ENCODE data around the gene EZR. TPM values are rescaled to one million over a fixed set of nuclear protein-coding genes. Genes with fewer than 3 reads are reported as not detected.

Gene EZR
- total and polyA plus RNA-seq, 9 of the 15 experiments (the other 6 are each of a cell fraction or from before 2014, with no cell fraction given): 36.5 to 162 (median 104) TPM

DNA sequence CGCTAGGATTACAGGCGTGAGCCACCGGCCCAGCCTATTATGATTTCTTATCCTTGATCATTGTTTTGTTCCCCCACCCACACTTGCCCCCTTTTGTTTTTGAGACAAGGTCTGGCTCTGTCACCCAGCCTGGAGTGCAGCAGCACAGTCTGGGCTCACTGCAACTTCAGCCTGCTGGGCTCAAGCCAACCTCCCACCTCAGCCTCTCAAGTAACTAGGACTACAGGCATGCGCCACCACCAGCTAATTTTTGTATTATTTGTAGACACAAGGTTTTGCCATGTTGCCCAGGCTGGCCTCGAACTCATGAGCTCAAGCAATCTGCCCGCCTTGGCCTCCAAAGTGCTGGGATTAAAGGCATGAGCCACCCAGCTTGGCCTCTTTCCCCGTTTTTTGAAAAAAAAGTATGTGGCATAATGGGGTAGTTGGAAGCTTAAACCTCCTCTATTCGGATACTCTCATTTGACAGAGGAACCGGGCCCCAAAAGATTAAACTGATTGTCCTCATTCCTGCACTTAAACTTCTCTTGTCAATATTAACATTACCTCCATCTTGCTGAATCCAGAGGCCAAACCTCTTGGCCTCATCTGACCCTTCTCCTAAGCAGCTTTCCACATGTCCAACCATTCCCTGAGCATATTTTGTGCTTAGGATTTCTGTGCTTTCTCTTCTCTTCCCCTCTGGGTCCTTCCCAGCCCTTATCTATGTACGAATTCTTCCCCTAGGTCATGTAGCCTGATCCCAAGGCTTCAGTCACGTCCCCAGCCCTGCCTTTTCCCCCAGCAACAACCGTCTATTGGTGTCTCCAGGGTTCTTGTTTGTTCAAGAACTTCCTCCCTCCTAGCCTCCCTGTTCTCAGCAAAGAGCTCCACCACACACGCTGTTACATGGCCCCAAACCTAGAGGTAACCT, 6.1 kb upstream of the EZR start (continued):
- TF ChIP-seq, protein P1, sequence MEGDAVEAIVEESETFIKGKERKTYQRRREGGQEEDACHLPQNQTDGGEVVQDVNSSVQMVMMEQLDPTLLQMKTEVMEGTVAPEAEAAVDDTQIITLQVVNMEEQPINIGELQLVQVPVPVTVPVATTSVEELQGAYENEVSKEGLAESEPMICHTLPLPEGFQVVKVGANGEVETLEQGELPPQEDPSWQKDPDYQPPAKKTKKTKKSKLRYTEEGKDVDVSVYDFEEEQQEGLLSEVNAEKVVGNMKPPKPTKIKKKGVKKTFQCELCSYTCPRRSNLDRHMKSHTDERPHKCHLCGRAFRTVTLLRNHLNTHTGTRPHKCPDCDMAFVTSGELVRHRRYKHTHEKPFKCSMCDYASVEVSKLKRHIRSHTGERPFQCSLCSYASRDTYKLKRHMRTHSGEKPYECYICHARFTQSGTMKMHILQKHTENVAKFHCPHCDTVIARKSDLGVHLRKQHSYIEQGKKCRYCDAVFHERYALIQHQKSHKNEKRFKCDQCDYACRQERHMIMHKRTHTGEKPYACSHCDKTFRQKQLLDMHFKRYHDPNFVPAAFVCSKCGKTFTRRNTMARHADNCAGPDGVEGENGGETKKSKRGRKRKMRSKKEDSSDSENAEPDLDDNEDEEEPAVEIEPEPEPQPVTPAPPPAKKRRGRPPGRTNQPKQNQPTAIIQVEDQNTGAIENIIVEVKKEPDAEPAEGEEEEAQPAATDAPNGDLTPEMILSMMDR (IDR thresholded peaks at IDR 0.05 in 2 of 3, conservative IDR thresholded peaks at IDR 0.05 in 1 of 3; ENCODE audit: insufficient read depth in 2 of 3, low read depth in 1 of 3, low read length in 3 of 3): 0 out of 6 replicates have a peak, but pooled peaks of 1 of the 3 experiments have one; percentile 1
- no peak for TF ChIP-seq SAP30 (IDR thresholded peaks at IDR 0.05; ENCODE audit: borderline replicate concordance, insufficient read depth, low read depth, low read length, poor library complexity, severe bottlenecking)
- peak; percentile 62; the same call in 1 of the 2 replicates for TF ChIP-seq SMARCE1 (IDR thresholded peaks at IDR 0.05)
- no peak for TF ChIP-seq PHB (CRISPR knock-in tag; IDR thresholded peaks at IDR 0.05)
- no peak for TF ChIP-seq XRCC5 (IDR thresholded peaks at IDR 0.05; ENCODE audit: low read depth, low read length)
- TF ChIP-seq, protein P2, sequence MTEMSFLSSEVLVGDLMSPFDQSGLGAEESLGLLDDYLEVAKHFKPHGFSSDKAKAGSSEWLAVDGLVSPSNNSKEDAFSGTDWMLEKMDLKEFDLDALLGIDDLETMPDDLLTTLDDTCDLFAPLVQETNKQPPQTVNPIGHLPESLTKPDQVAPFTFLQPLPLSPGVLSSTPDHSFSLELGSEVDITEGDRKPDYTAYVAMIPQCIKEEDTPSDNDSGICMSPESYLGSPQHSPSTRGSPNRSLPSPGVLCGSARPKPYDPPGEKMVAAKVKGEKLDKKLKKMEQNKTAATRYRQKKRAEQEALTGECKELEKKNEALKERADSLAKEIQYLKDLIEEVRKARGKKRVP (CRISPR knock-in tag; IDR thresholded peaks at IDR 0.05): no peak
- no peak; the same call in 1 of the 2 replicates for TF ChIP-seq MEF2D (tag; conservative IDR thresholded peaks at IDR 0.05; ENCODE audit: low read depth)
- TF ChIP-seq, protein P3, sequence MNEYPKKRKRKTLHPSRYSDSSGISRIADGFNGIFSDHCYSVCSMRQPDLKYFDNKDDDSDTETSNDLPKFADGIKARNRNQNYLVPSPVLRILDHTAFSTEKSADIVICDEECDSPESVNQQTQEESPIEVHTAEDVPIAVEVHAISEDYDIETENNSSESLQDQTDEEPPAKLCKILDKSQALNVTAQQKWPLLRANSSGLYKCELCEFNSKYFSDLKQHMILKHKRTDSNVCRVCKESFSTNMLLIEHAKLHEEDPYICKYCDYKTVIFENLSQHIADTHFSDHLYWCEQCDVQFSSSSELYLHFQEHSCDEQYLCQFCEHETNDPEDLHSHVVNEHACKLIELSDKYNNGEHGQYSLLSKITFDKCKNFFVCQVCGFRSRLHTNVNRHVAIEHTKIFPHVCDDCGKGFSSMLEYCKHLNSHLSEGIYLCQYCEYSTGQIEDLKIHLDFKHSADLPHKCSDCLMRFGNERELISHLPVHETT (CRISPR knock-in tag; conservative IDR thresholded peaks at IDR 0.05 in 1 of 2, IDR thresholded peaks at IDR 0.05 in 1 of 2): 0 out of 4 replicates have a peak, but pooled peaks of 1 of the 2 experiments have one; percentile 5
- no peak for TF ChIP-seq ATF1 (CRISPR knock-in tag; IDR thresholded peaks at IDR 0.05)
- no peak for TF ChIP-seq ATF1 (tag; IDR thresholded peaks at IDR 0.05)
- no peak for TF ChIP-seq KAT2B (IDR thresholded peaks at IDR 0.05; ENCODE audit: low read depth, low read length)
- no peak for TF ChIP-seq NONO (IDR thresholded peaks at IDR 0.05; ENCODE audit: low read depth in 2 of 2, low read length in 1 of 2)
- no peak for TF ChIP-seq RBM39 (optimal IDR thresholded peaks at IDR 0.05; ENCODE audit: low read depth, low read length)
- TF ChIP-seq, protein P4, sequence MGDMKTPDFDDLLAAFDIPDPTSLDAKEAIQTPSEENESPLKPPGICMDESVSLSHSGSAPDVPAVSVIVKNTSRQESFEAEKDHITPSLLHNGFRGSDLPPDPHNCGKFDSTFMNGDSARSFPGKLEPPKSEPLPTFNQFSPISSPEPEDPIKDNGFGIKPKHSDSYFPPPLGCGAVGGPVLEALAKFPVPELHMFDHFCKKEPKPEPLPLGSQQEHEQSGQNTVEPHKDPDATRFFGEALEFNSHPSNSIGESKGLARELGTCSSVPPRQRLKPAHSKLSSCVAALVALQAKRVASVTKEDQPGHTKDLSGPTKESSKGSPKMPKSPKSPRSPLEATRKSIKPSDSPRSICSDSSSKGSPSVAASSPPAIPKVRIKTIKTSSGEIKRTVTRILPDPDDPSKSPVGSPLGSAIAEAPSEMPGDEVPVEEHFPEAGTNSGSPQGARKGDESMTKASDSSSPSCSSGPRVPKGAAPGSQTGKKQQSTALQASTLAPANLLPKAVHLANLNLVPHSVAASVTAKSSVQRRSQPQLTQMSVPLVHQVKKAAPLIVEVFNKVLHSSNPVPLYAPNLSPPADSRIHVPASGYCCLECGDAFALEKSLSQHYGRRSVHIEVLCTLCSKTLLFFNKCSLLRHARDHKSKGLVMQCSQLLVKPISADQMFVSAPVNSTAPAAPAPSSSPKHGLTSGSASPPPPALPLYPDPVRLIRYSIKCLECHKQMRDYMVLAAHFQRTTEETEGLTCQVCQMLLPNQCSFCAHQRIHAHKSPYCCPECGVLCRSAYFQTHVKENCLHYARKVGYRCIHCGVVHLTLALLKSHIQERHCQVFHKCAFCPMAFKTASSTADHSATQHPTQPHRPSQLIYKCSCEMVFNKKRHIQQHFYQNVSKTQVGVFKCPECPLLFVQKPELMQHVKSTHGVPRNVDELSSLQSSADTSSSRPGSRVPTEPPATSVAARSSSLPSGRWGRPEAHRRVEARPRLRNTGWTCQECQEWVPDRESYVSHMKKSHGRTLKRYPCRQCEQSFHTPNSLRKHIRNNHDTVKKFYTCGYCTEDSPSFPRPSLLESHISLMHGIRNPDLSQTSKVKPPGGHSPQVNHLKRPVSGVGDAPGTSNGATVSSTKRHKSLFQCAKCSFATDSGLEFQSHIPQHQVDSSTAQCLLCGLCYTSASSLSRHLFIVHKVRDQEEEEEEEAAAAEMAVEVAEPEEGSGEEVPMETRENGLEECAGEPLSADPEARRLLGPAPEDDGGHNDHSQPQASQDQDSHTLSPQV (IDR thresholded peaks at IDR 0.05): peak; percentile 34; the same call in 1 of the 2 replicates
- TF ChIP-seq BACH1 (tag; IDR thresholded peaks at IDR 0.05): no peak
- TF ChIP-seq ZNF316 (IDR thresholded peaks at IDR 0.05): no peak
- TF ChIP-seq SMARCA4 (IDR thresholded peaks at IDR 0.05): no peak
- TF ChIP-seq XRCC3 (IDR thresholded peaks at IDR 0.05): no peak
- no peak for TF ChIP-seq RBM14 (IDR thresholded peaks at IDR 0.05; ENCODE audit: borderline replicate concordance, insufficient read depth, low read depth, low read length)
